H1 (cell line): Measurements from ENCODE around the gene GAD2. TPM values are rescaled to one million over a fixed set of nuclear protein-coding genes. Genes with fewer than 3 reads are reported as not detected.

Experiments used
- CTCF ChIA-PET: fragments of 300-600 bp; sonication (Branson Sonifier 250); formaldehyde crosslinking; loops from one replicate; lab custom pipeline; 2021; ENCODE audit not compliant: partially characterized antibody; lab: Charles Lee
- POLR2A ChIA-PET: fragments of 300-600 bp; sonication (Branson Sonifier 250); formaldehyde crosslinking; loops from one replicate; lab custom pipeline; 2021; ENCODE audit warnings: inconsistent platforms; ENCODE audit not compliant: partially characterized antibody; lab: Charles Lee
- DNase-seq, 2 experiments: peaks; one replicate each; pipeline versions ENCODE4 v3.0.0 to v3.0.0-alpha.2; 2010 to 2022; ENCODE audit warnings: low spot score in 2 of 2, low read depth in 1 of 2, mixed read lengths in 1 of 2
- FAIRE-seq: peaks from 2 replicates; lab custom pipeline; 2011; peaks lifted over from hg19 to GRCh38; lab: Jason Lieb, UNC
- H2AFZ ChIP-seq: 2 replicates; pipeline ENCODE4 v1.8.1; 2012; ENCODE audit warnings: low read length, inconsistent platforms
- H2AK5ac ChIP-seq: 2 replicates; pipeline ENCODE4 v1.6.1; 2013; ENCODE audit warnings: low read depth, low read length
- H2BK120ac ChIP-seq: replicated peaks from 2 replicates; pipeline ENCODE3; 2013; ENCODE audit warnings: low read depth, low read length, inconsistent platforms
- H2BK12ac ChIP-seq: 2 replicates; pipeline ENCODE4 v1.6.1; 2013; ENCODE audit warnings: low read depth, low read length
- H2BK15ac ChIP-seq: 2 replicates; pipeline ENCODE4 v1.6.1; 2013; ENCODE audit warnings: low read length
- H2BK20ac ChIP-seq: 2 replicates; pipeline ENCODE4 v1.6.1; 2013; ENCODE audit warnings: low read length
- H2BK5ac ChIP-seq: 2 replicates; pipeline ENCODE4 v1.6.1; 2013; ENCODE audit warnings: low read depth, low read length
- H3K14ac ChIP-seq: 2 replicates; pipeline ENCODE4 v1.6.1; 2013; ENCODE audit warnings: inconsistent platforms; ENCODE audit not compliant: insufficient read length
- H3K18ac ChIP-seq: 2 replicates; pipeline ENCODE4 v1.6.1; 2013; ENCODE audit warnings: low read length; ENCODE audit errors: extremely low read depth
- H3K23ac ChIP-seq: 2 replicates; pipeline ENCODE4 v1.6.1; 2013; ENCODE audit warnings: inconsistent platforms; ENCODE audit not compliant: insufficient read length
- H3K23me2 ChIP-seq: 2 replicates; pipeline ENCODE4 v1.6.1; 2013; ENCODE audit warnings: low read depth, low read length
- H3K27ac ChIP-seq: 2 replicates; pipeline ENCODE4 v1.6.1; 2011; ENCODE audit warnings: low read depth, low read length, inconsistent platforms
- H3K27me3 ChIP-seq, 4 experiments: replicated peaks in 1 of 4; 1 replicate in 1 of 4; 2 replicates in 3 of 4; pipeline versions ENCODE4 v1.6.1 to v1.8.1; 2011 to 2013; ENCODE audit warnings: low read length in 3 of 4, mild to moderate bottlenecking in 3 of 4, inconsistent platforms in 2 of 4, mixed read lengths in 2 of 4, moderate library complexity in 1 of 4; ENCODE audit not compliant: control insufficient read depth in 3 of 4, insufficient read depth in 3 of 4; ENCODE audit errors: extremely low read depth in 1 of 4
- H3K36me3 ChIP-seq, 4 experiments: 2 replicates each; pipeline versions ENCODE4 v1.6.1 to v1.8.1; 2011 to 2013; ENCODE audit warnings: mild to moderate bottlenecking in 4 of 4, low read length in 3 of 4, moderate library complexity in 2 of 4, control low read depth in 1 of 4, inconsistent platforms in 1 of 4; ENCODE audit not compliant: insufficient read depth in 4 of 4, control insufficient read depth in 2 of 4
- H3K4ac ChIP-seq: replicated peaks from 2 replicates; pipeline ENCODE3; 2013; ENCODE audit warnings: low read length, low read depth, mixed read lengths, inconsistent platforms; ENCODE audit not compliant: insufficient read length
- H3K4me1 ChIP-seq, 4 experiments: replicated peaks in 1 of 4; 1 replicate in 1 of 4; 2 replicates in 3 of 4; pipeline versions ENCODE4 v1.6.1 to v1.8.1; 2011 to 2013; ENCODE audit warnings: low read length in 3 of 4, inconsistent platforms in 2 of 4, mixed read lengths in 1 of 4; ENCODE audit not compliant: insufficient read depth in 4 of 4, control insufficient read depth in 3 of 4
- H3K4me2 ChIP-seq, 2 experiments: 2 replicates each; pipeline versions ENCODE4 v1.6.1 to v1.8.1; 2011 to 2013; ENCODE audit warnings: low read depth in 2 of 2, low read length in 2 of 2, control low read depth in 1 of 2, inconsistent platforms in 1 of 2, mild to moderate bottlenecking in 1 of 2; ENCODE audit not compliant: insufficient read depth in 1 of 2
- H3K4me3 ChIP-seq, 4 experiments: fragments of 200-600, 300-600 bp in 1 of 4; sonication (generic), shearing (Covaris generic), sonication (Bioruptor Twin) in 1 of 4; 2 replicates each; pipeline versions ENCODE4 v1.5.1 to v1.8.1; 2011 to 2016; ENCODE audit warnings: low read length in 4 of 4, low read depth in 3 of 4, control low read depth in 2 of 4, inconsistent platforms in 2 of 4, mild to moderate bottlenecking in 2 of 4, mixed read lengths in 1 of 4, moderate library complexity in 1 of 4; ENCODE audit not compliant: insufficient read depth in 2 of 4; ENCODE audit errors: extremely low read depth in 1 of 4
- H3K56ac ChIP-seq: replicated peaks from 2 replicates; pipeline ENCODE3; 2013; ENCODE audit warnings: low read depth, mild to moderate bottlenecking, mixed read lengths, low read length, inconsistent platforms; ENCODE audit not compliant: insufficient read length
- H3K79me1 ChIP-seq: 2 replicates; pipeline ENCODE4 v1.6.1; 2013; ENCODE audit warnings: low read depth, low read length, control low read depth
- H3K79me2 ChIP-seq, 2 experiments: 2 replicates each; pipeline versions ENCODE4 v1.6.1 to v1.8.1; 2012 to 2013; ENCODE audit warnings: low read length in 2 of 2, mild to moderate bottlenecking in 2 of 2, inconsistent platforms in 1 of 2; ENCODE audit not compliant: insufficient read depth in 2 of 2, control insufficient read depth in 1 of 2
- H3K9ac ChIP-seq, 4 experiments: replicated peaks in 1 of 4; 1 replicate in 1 of 4; 2 replicates in 3 of 4; pipeline versions ENCODE4 v1.6.1 to v1.8.1; 2011 to 2013; ENCODE audit warnings: low read depth in 3 of 4, low read length in 3 of 4, control low read depth in 2 of 4, mild to moderate bottlenecking in 2 of 4, moderate library complexity in 2 of 4, inconsistent platforms in 1 of 4; ENCODE audit errors: extremely low read depth in 1 of 4
- H3K9me3 ChIP-seq, 2 experiments: 2 replicates each; pipeline versions ENCODE4 v1.6.1 to v1.8.1; 2012 to 2013; ENCODE audit warnings: mild to moderate bottlenecking in 2 of 2, moderate library complexity in 2 of 2, control low read depth in 1 of 2, inconsistent platforms in 1 of 2, low read depth in 1 of 2, low read length in 1 of 2, mixed read lengths in 1 of 2; ENCODE audit not compliant: insufficient read depth in 2 of 2
- H4K20me1 ChIP-seq, 2 experiments: replicated peaks in 1 of 2; 2 replicates each; pipeline versions ENCODE3 to v1.8.1; 2011 to 2013; ENCODE audit warnings: inconsistent platforms in 2 of 2, low read length in 2 of 2, mild to moderate bottlenecking in 1 of 2; ENCODE audit not compliant: insufficient read depth in 2 of 2, control insufficient read depth in 1 of 2
- H4K5ac ChIP-seq: 2 replicates; pipeline ENCODE4 v1.6.1; 2013; ENCODE audit warnings: low read length, low read depth, mixed read lengths, inconsistent platforms; ENCODE audit not compliant: insufficient read length
- H4K8ac ChIP-seq: 2 replicates; pipeline ENCODE4 v1.8.0; 2013; ENCODE audit warnings: mild to moderate bottlenecking, moderate library complexity, low read length, inconsistent platforms; ENCODE audit not compliant: insufficient read depth; ENCODE audit errors: extremely low read depth
- H4K91ac ChIP-seq: replicated peaks from 2 replicates; pipeline ENCODE3; 2013; ENCODE audit warnings: low read length, mixed read lengths, inconsistent platforms; ENCODE audit not compliant: insufficient read length
- BCL11A ChIP-seq, 2 experiments: IDR thresholded peaks; one replicate each; pipeline ENCODE4 v1.6.1; 2011; ENCODE audit warnings: low read depth in 2 of 2, low read length in 2 of 2, mild to moderate bottlenecking in 2 of 2
- CHD2 ChIP-seq: IDR thresholded peaks from 2 replicates; pipeline ENCODE4 v1.6.1; 2012; ENCODE audit warnings: low read length, improper control_type of control experiment
- KDM4A ChIP-seq: IDR thresholded peaks from one replicate; pipeline ENCODE4 v1.7.1; 2012; ENCODE audit warnings: low read depth, mild to moderate bottlenecking, moderate library complexity, low read length, inconsistent platforms; ENCODE audit not compliant: severe bottlenecking
- SRF ChIP-seq: IDR thresholded peaks from 2 replicates; pipeline ENCODE4 v1.6.1; 2011; ENCODE audit warnings: mild to moderate bottlenecking, low read depth, low read length, moderate library complexity
- WGBS, 2 experiments: shearing (Covaris generic) in 1 of 2; methylation state at CpG; one replicate each; pipeline versions ENCODE4 v1.1.6 to v1.1.7; 2013 to 2015; ENCODE audit warnings: low lambda C conversion rate in 2 of 2, mixed read lengths in 2 of 2, inconsistent platforms in 1 of 2, low coverage in 1 of 2, missing lambda C conversion rate in 1 of 2; ENCODE audit not compliant: insufficient replicate concordance in 2 of 2, insufficient coverage in 1 of 2, insufficient read length in 1 of 2; ENCODE audit errors: extremely low coverage in 1 of 2, missing lambda C conversion rate in 1 of 2; 5-methylcytosine and 5-hydroxymethylcytosine counted together
- polyA plus RNA-seq, 7 experiments: library from polyadenylated mRNA; depleted of rRNA in 3 of 7; stranded (reverse) in 5 of 7; unstranded in 2 of 7; fragments of >200 nt in 5 of 7; fragments of 200-250 nt in 2 of 7; gene quantifications; 1 replicate in 5 of 7; 2 replicates in 1 of 7; 4 replicates in 1 of 7; pipeline versions ENCODE4 v1.2.1 to v1.2.3, GENCODE V29; 2011 to 2013; ENCODE audit warnings: missing spikeins in 2 of 7, mixed read lengths in 2 of 7
- total RNA-seq: library from RNA; stranded (reverse); fragmentation: NEBNext Ultra II Directional; extraction: Animal tissue kit (Norgen Biotek cat#: 25700); gene quantifications from 2 replicates; pipeline ENCODE4 v1.2.1, GENCODE V29; 2021

The GAD2 gene
- total and polyA plus RNA-seq, 2 of the 8 experiments (the other 6 are each of a cell fraction or from before 2014, with no cell fraction given) = 0.30 to 0.47 TPM

- Histone ChIP-seq H2BK12ac (no peak overlapping the region), H3K56ac (no peak overlapping the region), H3K79me1 (no peaks in the 10 kb centered on the region), H2AK5ac (no peak overlapping the region), H2BK5ac (no peak overlapping the region), H3K4me1 (no peaks in the 10 kb centered on the region), H3K18ac (no peak overlapping the region), H4K5ac (no peak overlapping the region), H2BK15ac (no peak overlapping the region), H3K27me3 (no peaks in the 10 kb centered on the region), H2AFZ (no peak overlapping the region), H3K4me3 (no peak overlapping the region), H4K20me1 (no peaks in the 10 kb centered on the region), H3K79me2 (no peaks in the 10 kb centered on the region), H3K14ac (no peak overlapping the region), H3K23me2 (no peaks in the 10 kb centered on the region), H2BK20ac (no peak overlapping the region), H3K9me3 (no peaks in the 10 kb centered on the region), H2BK120ac (no peak overlapping the region), H4K8ac (no peak overlapping the region), H3K23ac (no peak overlapping the region), H3K9ac (no peak overlapping the region), H3K27ac (no peak overlapping the region), H3K4me2 (no peak overlapping the region), H3K36me3 (no peaks in the 10 kb centered on the region), H4K91ac (no peak overlapping the region), H3K4ac (no peak overlapping the region)
- ChIA-PET POLR2A (no interaction called here), CTCF (interaction anchor here (1.1 to 2.2 kb wide), 4 partner anchors 10 to 441 kb away, joined by 3 to 7 read pairs (median 3); no protein-coding TSS in a partner anchor)
- WGBS, 2 experiments = 79% methylated on average over 3 of the region's 3 CpGs; no CpG with 5 or more reads in 1 of the 2 experiments
- FAIRE-seq = no peak
- TF ChIP-seq CHD2 (no peak), BCL11A (IDR thresholded peaks at IDR 0.05; ENCODE audit: low read depth in 2 of 2, low read length in 2 of 2) (no peak), KDM4A (no peak), SRF (no peak)
- no peak for DNase-seq
Measured at GRCh38 chr10:26310361-26310760, 93.8 kb downstream of the GAD2 start.
